ENCODE measurements around the gene FNBP1. TPM values are rescaled to one million over a fixed set of nuclear protein-coding genes. Genes with fewer than 3 reads are reported as not detected.

FNBP1 gene
- total RNA-seq, 1 donor from 2014 or later = 63.5 TPM

DNA sequence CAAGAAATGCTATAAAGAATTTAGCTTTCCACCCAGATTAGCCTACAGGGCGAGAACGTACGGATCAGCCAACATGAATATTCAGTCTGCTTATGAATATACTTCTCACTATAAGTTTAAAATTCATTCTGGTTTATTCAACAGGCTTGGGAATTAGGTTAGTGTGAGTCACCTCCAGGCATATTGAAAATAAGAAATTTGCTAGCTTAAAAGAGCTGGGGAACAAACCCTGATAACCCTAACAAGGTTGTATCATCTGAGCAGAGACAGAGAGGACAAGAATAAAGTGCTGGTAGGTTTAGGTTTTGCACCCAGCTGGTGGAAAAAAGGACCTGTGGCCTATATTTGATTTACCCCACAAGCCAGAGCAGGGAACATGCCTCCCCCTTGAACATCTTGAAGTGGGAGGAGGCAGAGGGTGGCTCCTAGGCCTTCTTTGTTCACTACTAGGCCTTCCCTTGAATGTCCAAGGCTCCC lies 12.3 kb downstream of the FNBP1 start:
- Histone ChIP-seq H3K27me3 (ENCODE audit: insufficient read depth, low read length) (no peaks in the 10 kb centered on the region), H3K27ac (ENCODE audit: low read depth, low read length) (no peak overlapping the region), H3K4me1 (ENCODE audit: insufficient read depth, low read length) (peaks cover 13% of the 10 kb centered on the region), H3K36me3 (ENCODE audit: insufficient read depth, low read length) (no peaks in the 10 kb centered on the region), H3K9me3 (ENCODE audit: insufficient read depth, low read depth, low read length) (no peaks in the 10 kb centered on the region), H4K20me1 (ENCODE audit: insufficient read depth, low read length) (peaks cover 65% of the 10 kb centered on the region), H2AFZ (ENCODE audit: low read depth, low read length) (no peak overlapping the region), H3K79me2 (ENCODE audit: insufficient read depth, low read length) (peaks cover 34% of the 10 kb centered on the region), H3K4me2 (ENCODE audit: low read length) (no peak overlapping the region), H3K4me3 (ENCODE audit: insufficient read depth, low read depth, low read length) (no peak overlapping the region), H3K9ac (ENCODE audit: low read length) (no peak overlapping the region)
- TF ChIP-seq, protein P1, sequence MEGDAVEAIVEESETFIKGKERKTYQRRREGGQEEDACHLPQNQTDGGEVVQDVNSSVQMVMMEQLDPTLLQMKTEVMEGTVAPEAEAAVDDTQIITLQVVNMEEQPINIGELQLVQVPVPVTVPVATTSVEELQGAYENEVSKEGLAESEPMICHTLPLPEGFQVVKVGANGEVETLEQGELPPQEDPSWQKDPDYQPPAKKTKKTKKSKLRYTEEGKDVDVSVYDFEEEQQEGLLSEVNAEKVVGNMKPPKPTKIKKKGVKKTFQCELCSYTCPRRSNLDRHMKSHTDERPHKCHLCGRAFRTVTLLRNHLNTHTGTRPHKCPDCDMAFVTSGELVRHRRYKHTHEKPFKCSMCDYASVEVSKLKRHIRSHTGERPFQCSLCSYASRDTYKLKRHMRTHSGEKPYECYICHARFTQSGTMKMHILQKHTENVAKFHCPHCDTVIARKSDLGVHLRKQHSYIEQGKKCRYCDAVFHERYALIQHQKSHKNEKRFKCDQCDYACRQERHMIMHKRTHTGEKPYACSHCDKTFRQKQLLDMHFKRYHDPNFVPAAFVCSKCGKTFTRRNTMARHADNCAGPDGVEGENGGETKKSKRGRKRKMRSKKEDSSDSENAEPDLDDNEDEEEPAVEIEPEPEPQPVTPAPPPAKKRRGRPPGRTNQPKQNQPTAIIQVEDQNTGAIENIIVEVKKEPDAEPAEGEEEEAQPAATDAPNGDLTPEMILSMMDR (IDR thresholded peaks at IDR 0.05; ENCODE audit: insufficient read depth, low read depth, low read length) = no peak
- H3K4me3 Mint-ChIP-seq (ENCODE audit: unreplicated experiment) = no peak overlapping the region
- DNase-seq (ENCODE audit: low read depth) (no peak), FAIRE-seq (no peak)
- H3K27ac Mint-ChIP-seq (ENCODE audit: unreplicated experiment) = peak overlapping the region; percentile 62
- peaks cover 12% of the 10 kb centered on the region for H3K36me3 Mint-ChIP-seq (ENCODE audit: low read depth, unreplicated experiment)
- H3K27me3 Mint-ChIP-seq (ENCODE audit: low read depth, unreplicated experiment) = no peaks in the 10 kb centered on the region
- H3K4me1 Mint-ChIP-seq (ENCODE audit: low read depth, unreplicated experiment) = peaks cover 21% of the 10 kb centered on the region
- H3K9me3 Mint-ChIP-seq (ENCODE audit: unreplicated experiment) = no peaks in the 10 kb centered on the region

GRCh38 chr9:130029223-130029973 lies 13.6 kb downstream of the FNBP1 start:
- no peaks in the 10 kb centered on the region for H3K27me3 ChIP-seq (ENCODE audit: insufficient read depth, low read length)
- FAIRE-seq (no peak), DNase-seq (ENCODE audit: low read depth) (no peak)
- TF ChIP-seq, protein P1 (IDR thresholded peaks at IDR 0.05; ENCODE audit: insufficient read depth, low read depth, low read length) = no peak
- no peak for TF ChIP-seq EZH2 (IDR thresholded peaks at IDR 0.05; ENCODE audit: insufficient read depth, low read length)
- Mint-ChIP-seq H3K27me3 (ENCODE audit: low read depth, unreplicated experiment) (no peaks in the 10 kb centered on the region), H3K9me3 (ENCODE audit: unreplicated experiment) (no peaks in the 10 kb centered on the region), H3K4me3 (ENCODE audit: unreplicated experiment) (no peak overlapping the region), H3K36me3 (ENCODE audit: low read depth, unreplicated experiment) (peaks cover 8% of the 10 kb centered on the region), H3K4me1 (ENCODE audit: low read depth, unreplicated experiment) (peaks cover 22% of the 10 kb centered on the region), H3K27ac (ENCODE audit: unreplicated experiment) (no peak overlapping the region)
- H3K27ac ChIP-seq (ENCODE audit: low read depth, low read length) = no peak overlapping the region
- no peak overlapping the region for H2AFZ ChIP-seq (ENCODE audit: low read depth, low read length)
- H3K4me3 ChIP-seq (ENCODE audit: insufficient read depth, low read depth, low read length) = no peak overlapping the region
- no peak overlapping the region for H3K4me2 ChIP-seq (ENCODE audit: low read length)
- H3K4me1 ChIP-seq (ENCODE audit: insufficient read depth, low read length) = peaks cover 6% of the 10 kb centered on the region
- H3K36me3 ChIP-seq (ENCODE audit: insufficient read depth, low read length) = no peaks in the 10 kb centered on the region
- peaks cover 28% of the 10 kb centered on the region for H3K79me2 ChIP-seq (ENCODE audit: insufficient read depth, low read length)
- H3K9me3 ChIP-seq (ENCODE audit: insufficient read depth, low read depth, low read length) = no peaks in the 10 kb centered on the region
- peaks cover 62% of the 10 kb centered on the region for H4K20me1 ChIP-seq (ENCODE audit: insufficient read depth, low read length)
- H3K9ac ChIP-seq (ENCODE audit: low read length) = no peak overlapping the region
